HepG2 (cell line): ENCODE data around the gene GK. TPM values are rescaled to one million over a fixed set of nuclear protein-coding genes. Genes with fewer than 3 reads are reported as not detected.

Source experiments
- ARID2 ChIP-seq: sonication (generic); formaldehyde crosslinking; IDR thresholded peaks from 2 replicates; pipeline ENCODE4 v1.8.1; 2022; ENCODE audit warnings: mild to moderate bottlenecking, missing genetic modification reagents, borderline replicate concordance
- ATF1 ChIP-seq: IDR thresholded peaks from 2 replicates; pipeline ENCODE4 v1.6.1; 2016; ENCODE audit warnings: mild to moderate bottlenecking, control low read depth
- CEBPB ChIP-seq: IDR thresholded peaks from 2 replicates; pipeline ENCODE4 v1.6.1; 2011; ENCODE audit warnings: low read depth, low read length, improper control_type of control experiment, borderline replicate concordance
- ERF ChIP-seq: IDR thresholded peaks from 2 replicates; pipeline ENCODE4 v1.6.1; 2018; ENCODE audit warnings: missing biosample characterization, missing genetic modification reagents
- FOXA1 ChIP-seq, 2 experiments: fragments of 450-650 bp in 1 of 2; sonication (generic) in 1 of 2; formaldehyde crosslinking in 1 of 2; IDR thresholded peaks; 2 replicates each; pipeline versions ENCODE4 v1.4.0 to v1.6.1; 2016 to 2020; ENCODE audit warnings: missing genetic modification reagents in 1 of 2
- FOXA3 ChIP-seq: IDR thresholded peaks from 2 replicates; pipeline ENCODE4 v1.6.1; 2016; ENCODE audit warnings: missing genetic modification reagents, missing compliant biosample characterization
- GATA4 ChIP-seq: sonication (generic); IDR thresholded peaks from 2 replicates; pipeline ENCODE4 v1.6.1; 2016; ENCODE audit warnings: antibody characterized with exemption, low read depth, borderline replicate concordance
- HMG20A ChIP-seq: IDR thresholded peaks from 2 replicates; pipeline ENCODE4 v1.6.1; 2016; ENCODE audit warnings: borderline replicate concordance
- JUN ChIP-seq: sonication (generic); formaldehyde crosslinking; IDR thresholded peaks from 2 replicates; pipeline ENCODE4 v1.4.0; 2020; ENCODE audit warnings: mild to moderate bottlenecking, missing genetic modification reagents
- MED8 ChIP-seq: sonication (generic); formaldehyde crosslinking; IDR thresholded peaks from 2 replicates; pipeline ENCODE4 v1.8.1; 2023; ENCODE audit warnings: mild to moderate bottlenecking, missing genetic modification reagents; ENCODE audit not compliant: insufficient replicate concordance
- NR2F6 ChIP-seq, 2 experiments: IDR thresholded peaks; 2 replicates each; pipeline ENCODE4 v1.6.1; 2016; ENCODE audit warnings: antibody characterized with exemption in 1 of 2, mild to moderate bottlenecking in 1 of 2
- RARA ChIP-seq: IDR thresholded peaks from 2 replicates; pipeline ENCODE4 v1.6.1; 2016; ENCODE audit warnings: missing genetic modification reagents, missing compliant biosample characterization
- REL ChIP-seq: sonication (generic); formaldehyde crosslinking; conservative IDR thresholded peaks from 2 replicates; pipeline ENCODE4 v1.8.0; 2022; ENCODE audit warnings: mild to moderate bottlenecking, missing genetic modification reagents, moderate library complexity
- RELA ChIP-seq: sonication (generic); formaldehyde crosslinking; IDR thresholded peaks from 2 replicates; pipeline ENCODE4 v1.4.0; 2020; ENCODE audit warnings: missing genetic modification reagents
- SAP130 ChIP-seq: IDR thresholded peaks from 2 replicates; pipeline ENCODE4 v1.6.1; 2016; ENCODE audit warnings: low read depth
- SATB2 ChIP-seq: sonication (generic); formaldehyde crosslinking; IDR thresholded peaks from 2 replicates; pipeline ENCODE4 v1.5.0; 2020; ENCODE audit warnings: missing genetic modification reagents
- SKIL ChIP-seq: sonication (generic); formaldehyde crosslinking; IDR thresholded peaks from 2 replicates; pipeline ENCODE4 v1.8.0; 2022; ENCODE audit warnings: missing genetic modification reagents, mild to moderate bottlenecking, moderate library complexity, borderline replicate concordance
- SP2 ChIP-seq: sonication (generic); formaldehyde crosslinking; IDR thresholded peaks from 2 replicates; pipeline ENCODE4 v1.5.1; 2020; ENCODE audit warnings: mild to moderate bottlenecking, missing genetic modification reagents
- SRSF1 ChIP-seq: fragments of 200-400 bp; formaldehyde crosslinking; optimal IDR thresholded peaks from 2 replicates; pipeline ENCODE3; 2017; ENCODE audit warnings: mild to moderate bottlenecking, low read depth, low read length, moderate library complexity
- TCF7L2 ChIP-seq: IDR thresholded peaks from 2 replicates; pipeline ENCODE4 v1.6.1; 2011; ENCODE audit warnings: mild to moderate bottlenecking, low read depth, low read length, moderate library complexity
- THYN1 ChIP-seq: sonication (generic); formaldehyde crosslinking; IDR thresholded peaks from 2 replicates; pipeline ENCODE4 v1.8.1; 2023; ENCODE audit warnings: low read depth, mild to moderate bottlenecking, moderate library complexity, missing genetic modification reagents, borderline replicate concordance
- ZFP62 ChIP-seq: sonication (generic); formaldehyde crosslinking; IDR thresholded peaks from 2 replicates; pipeline ENCODE4 v1.4.0; 2020; ENCODE audit warnings: missing genetic modification reagents
- ZNF24 ChIP-seq: fragments of 450-650 bp; IDR thresholded peaks from 2 replicates; pipeline ENCODE4 v1.6.1; 2017; ENCODE audit warnings: antibody characterized with exemption, mild to moderate bottlenecking
- ZNF33A ChIP-seq: sonication (generic); formaldehyde crosslinking; IDR thresholded peaks from 2 replicates; pipeline ENCODE4 v1.5.1; 2020; ENCODE audit warnings: missing genetic modification reagents, mild to moderate bottlenecking, moderate library complexity, borderline replicate concordance
- ZNF503 ChIP-seq: sonication (generic); formaldehyde crosslinking; IDR thresholded peaks from 2 replicates; pipeline ENCODE4 v1.4.0; 2020; ENCODE audit warnings: missing genetic modification reagents
- ZNF543 ChIP-seq: sonication (generic); formaldehyde crosslinking; IDR thresholded peaks from 2 replicates; pipeline ENCODE4 v1.4.0; 2020; ENCODE audit warnings: mild to moderate bottlenecking, missing genetic modification reagents
- ZSCAN25 ChIP-seq: sonication (generic); formaldehyde crosslinking; IDR thresholded peaks from 2 replicates; pipeline ENCODE4 v1.8.0; 2022; ENCODE audit warnings: mild to moderate bottlenecking, missing genetic modification reagents
- polyA plus RNA-seq, 8 experiments: library from polyadenylated mRNA; depleted of rRNA in 3 of 8; stranded (reverse) in 7 of 8; unstranded in 1 of 8; fragments of >200 nt; fragmentation: Illumina TruSeq in 4 of 8; extraction: Trizol in 4 of 8; gene quantifications; 2 replicates each; pipeline versions ENCODE4 v1.2.1 to v1.2.3, GENCODE V29; 2011 to 2016; ENCODE audit warnings: low read depth in 4 of 8, missing spikeins in 1 of 8, mixed read lengths in 1 of 8; ENCODE audit not compliant: insufficient read depth in 1 of 8
- total RNA-seq, 5 experiments: library from RNA; depleted of rRNA; stranded (reverse); fragments of >200 nt; fragmentation: Illumina TruSeq; extraction: Trizol; gene quantifications; 2 replicates each; pipeline ENCODE4 v1.2.3, GENCODE V29; 2016; ENCODE audit warnings: low read depth in 1 of 5

Gene GK
- total and polyA plus RNA-seq, 2 of the 13 experiments (the other 11 are each of a cell fraction or from before 2014, with no cell fraction given), result 64.2 to 265 TPM

- TF ChIP-seq ZNF503, result peak; percentile 55; the same call in 1 of the 2 replicates
- TF ChIP-seq NR2F6 (IDR thresholded peaks at IDR 0.05), result peak; percentile 59
- peak; percentile 82 for TF ChIP-seq NR2F6 (CRISPR knock-in tag; IDR thresholded peaks at IDR 0.05)
- peak; percentile 83 for TF ChIP-seq CEBPB
- no peak for TF ChIP-seq ZNF543 (CRISPR knock-in tag)
- peak; percentile 88; the same call in 1 of the 2 replicates for TF ChIP-seq JUN (CRISPR knock-in tag)
- TF ChIP-seq MED8 (CRISPR knock-in tag), result peak; percentile 73
- peak; percentile 83; the same call in 1 of the 2 replicates for TF ChIP-seq GATA4
- no peak for TF ChIP-seq FOXA1 (IDR thresholded peaks at IDR 0.05)
- peak; percentile 77 for TF ChIP-seq FOXA1 (CRISPR knock-in tag; IDR thresholded peaks at IDR 0.05)
- TF ChIP-seq REL (CRISPR knock-in tag), result no peak
- no peak for TF ChIP-seq ZSCAN25 (CRISPR knock-in tag)
- peak; percentile 87 for TF ChIP-seq FOXA3 (CRISPR knock-in tag)
- TF ChIP-seq SKIL (CRISPR knock-in tag), result 0 out of 2 replicates have a peak, but pooled peaks have one; percentile 31
- no peak for TF ChIP-seq SRSF1
- no peak for TF ChIP-seq ARID2
- no peak for TF ChIP-seq SATB2 (CRISPR knock-in tag)
- no peak for TF ChIP-seq RELA (CRISPR knock-in tag)
- no peak for TF ChIP-seq ZNF33A (CRISPR knock-in tag)
- TF ChIP-seq RARA (CRISPR knock-in tag), result peak; percentile 81
- TF ChIP-seq ERF, result peak; percentile 66; the same call in 1 of the 2 replicates
- TF ChIP-seq HMG20A (CRISPR knock-in tag), result peak; percentile 72; the same call in 1 of the 2 replicates
- TF ChIP-seq ZFP62 (CRISPR knock-in tag), result no peak
- no peak for TF ChIP-seq SP2 (CRISPR knock-in tag)
- TF ChIP-seq ATF1, result peak; percentile 75
- TF ChIP-seq ZNF24, result no peak
- no peak for TF ChIP-seq THYN1 (CRISPR knock-in tag)
- peak; percentile 54; the same call in 1 of the 2 replicates for TF ChIP-seq SAP130
- peak; percentile 54; the same call in 1 of the 2 replicates for TF ChIP-seq TCF7L2
Measured at GRCh38 chrX:30643313-30643821, 9.9 kb upstream of the GK start (continued).
